ENCODE results near the gene IZUMO1. TPM values are rescaled to one million over a fixed set of nuclear protein-coding genes. Genes with fewer than 3 reads are reported as not detected.
A peak's percentile ranks its signal among the peaks of the same experiment; 100 is the strongest.

The IZUMO1 gene
- polyA plus RNA-seq, 2 of the 4 experiments (the other 2 are of a cell fraction) = not detected

DNA sequence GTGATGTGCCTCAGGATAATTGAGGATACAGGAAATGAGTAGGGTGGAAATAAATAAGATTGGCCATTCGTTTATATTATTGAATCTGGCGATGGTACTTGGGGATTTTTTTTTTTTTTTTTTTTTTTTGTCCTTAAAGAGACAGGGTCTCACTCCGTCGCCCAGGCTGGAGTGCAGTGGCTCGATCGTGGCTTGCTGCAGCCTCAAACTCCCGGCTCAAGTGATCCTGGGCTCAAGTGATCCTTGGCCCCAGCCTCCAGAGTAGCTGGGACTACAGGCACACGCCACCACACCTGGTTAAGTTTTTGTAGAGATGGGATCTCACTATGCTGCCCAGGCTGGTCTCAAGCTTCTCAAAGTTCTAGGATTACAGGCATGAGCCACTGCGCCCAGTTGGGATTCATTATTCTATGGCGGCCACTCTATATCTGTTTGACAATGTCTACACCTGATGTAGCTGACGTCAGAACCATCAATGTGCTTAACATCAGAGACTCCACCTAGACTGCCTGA lies 24.5 kb downstream of the IZUMO1 start:
- DNase-seq (ENCODE audit: low read depth in 1 of 2, low spot score in 1 of 2) = no peak
- H3K4me2 ChIP-seq = no peak overlapping the region
- WGBS (ENCODE audit: missing lambda C conversion rate) = 80% methylated on average over 11 of the region's 11 CpGs
- no peak overlapping the region for H3K4me3 ChIP-seq
- ATAC-seq = no peak
- TF ChIP-seq RCOR1 (IDR thresholded peaks at IDR 0.05; ENCODE audit: low read depth, low read length) (no peak), NFE2L2 (conservative IDR thresholded peaks at IDR 0.05; ENCODE audit: low read length) (no peak), FOSL2 (IDR thresholded peaks at IDR 0.05) (no peak), FOSL2 (CRISPR knock-in tag; IDR thresholded peaks at IDR 0.05) (no peak), RNF2 (IDR thresholded peaks at IDR 0.05; ENCODE audit: borderline replicate concordance, low read depth) (no peak), HDAC2 (IDR thresholded peaks at IDR 0.05) (no peak), NR3C1 (IDR thresholded peaks at IDR 0.05) (no peak), KDM5A (IDR thresholded peaks at IDR 0.05) (no peak), EHMT2 (IDR thresholded peaks at IDR 0.05; ENCODE audit: low read depth) (no peak), EP300 (IDR thresholded peaks at IDR 0.05) (no peak), ZNF302 (CRISPR knock-in tag; IDR thresholded peaks at IDR 0.05) (no peak), CBX8 (IDR thresholded peaks at IDR 0.05) (no peak), CHD2 (IDR thresholded peaks at IDR 0.05; ENCODE audit: low read length, partially characterized antibody) (no peak), SMC3 (IDR thresholded peaks at IDR 0.05) (no peak), HOXB5 (CRISPR knock-in tag; IDR thresholded peaks at IDR 0.05) (no peak), HOXB13 (CRISPR knock-in tag; IDR thresholded peaks at IDR 0.05; ENCODE audit: low read depth) (no peak)
- TF ChIP-seq, protein P1, sequence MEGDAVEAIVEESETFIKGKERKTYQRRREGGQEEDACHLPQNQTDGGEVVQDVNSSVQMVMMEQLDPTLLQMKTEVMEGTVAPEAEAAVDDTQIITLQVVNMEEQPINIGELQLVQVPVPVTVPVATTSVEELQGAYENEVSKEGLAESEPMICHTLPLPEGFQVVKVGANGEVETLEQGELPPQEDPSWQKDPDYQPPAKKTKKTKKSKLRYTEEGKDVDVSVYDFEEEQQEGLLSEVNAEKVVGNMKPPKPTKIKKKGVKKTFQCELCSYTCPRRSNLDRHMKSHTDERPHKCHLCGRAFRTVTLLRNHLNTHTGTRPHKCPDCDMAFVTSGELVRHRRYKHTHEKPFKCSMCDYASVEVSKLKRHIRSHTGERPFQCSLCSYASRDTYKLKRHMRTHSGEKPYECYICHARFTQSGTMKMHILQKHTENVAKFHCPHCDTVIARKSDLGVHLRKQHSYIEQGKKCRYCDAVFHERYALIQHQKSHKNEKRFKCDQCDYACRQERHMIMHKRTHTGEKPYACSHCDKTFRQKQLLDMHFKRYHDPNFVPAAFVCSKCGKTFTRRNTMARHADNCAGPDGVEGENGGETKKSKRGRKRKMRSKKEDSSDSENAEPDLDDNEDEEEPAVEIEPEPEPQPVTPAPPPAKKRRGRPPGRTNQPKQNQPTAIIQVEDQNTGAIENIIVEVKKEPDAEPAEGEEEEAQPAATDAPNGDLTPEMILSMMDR (IDR thresholded peaks at IDR 0.05) = no peak
- TF ChIP-seq, protein P2, sequence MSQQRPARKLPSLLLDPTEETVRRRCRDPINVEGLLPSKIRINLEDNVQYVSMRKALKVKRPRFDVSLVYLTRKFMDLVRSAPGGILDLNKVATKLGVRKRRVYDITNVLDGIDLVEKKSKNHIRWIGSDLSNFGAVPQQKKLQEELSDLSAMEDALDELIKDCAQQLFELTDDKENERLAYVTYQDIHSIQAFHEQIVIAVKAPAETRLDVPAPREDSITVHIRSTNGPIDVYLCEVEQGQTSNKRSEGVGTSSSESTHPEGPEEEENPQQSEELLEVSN (IDR thresholded peaks at IDR 0.05; ENCODE audit: borderline replicate concordance, low read depth) = no peak
- TF ChIP-seq, protein P3, sequence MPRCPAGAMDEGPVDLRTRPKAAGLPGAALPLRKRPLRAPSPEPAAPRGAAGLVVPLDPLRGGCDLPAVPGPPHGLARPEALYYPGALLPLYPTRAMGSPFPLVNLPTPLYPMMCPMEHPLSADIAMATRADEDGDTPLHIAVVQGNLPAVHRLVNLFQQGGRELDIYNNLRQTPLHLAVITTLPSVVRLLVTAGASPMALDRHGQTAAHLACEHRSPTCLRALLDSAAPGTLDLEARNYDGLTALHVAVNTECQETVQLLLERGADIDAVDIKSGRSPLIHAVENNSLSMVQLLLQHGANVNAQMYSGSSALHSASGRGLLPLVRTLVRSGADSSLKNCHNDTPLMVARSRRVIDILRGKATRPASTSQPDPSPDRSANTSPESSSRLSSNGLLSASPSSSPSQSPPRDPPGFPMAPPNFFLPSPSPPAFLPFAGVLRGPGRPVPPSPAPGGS (IDR thresholded peaks at IDR 0.05) = no peak
- TF ChIP-seq, protein P4, sequence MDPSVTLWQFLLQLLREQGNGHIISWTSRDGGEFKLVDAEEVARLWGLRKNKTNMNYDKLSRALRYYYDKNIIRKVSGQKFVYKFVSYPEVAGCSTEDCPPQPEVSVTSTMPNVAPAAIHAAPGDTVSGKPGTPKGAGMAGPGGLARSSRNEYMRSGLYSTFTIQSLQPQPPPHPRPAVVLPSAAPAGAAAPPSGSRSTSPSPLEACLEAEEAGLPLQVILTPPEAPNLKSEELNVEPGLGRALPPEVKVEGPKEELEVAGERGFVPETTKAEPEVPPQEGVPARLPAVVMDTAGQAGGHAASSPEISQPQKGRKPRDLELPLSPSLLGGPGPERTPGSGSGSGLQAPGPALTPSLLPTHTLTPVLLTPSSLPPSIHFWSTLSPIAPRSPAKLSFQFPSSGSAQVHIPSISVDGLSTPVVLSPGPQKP (IDR thresholded peaks at IDR 0.05; ENCODE audit: low read depth, low read length) = no peak
- TF ChIP-seq, protein P5, sequence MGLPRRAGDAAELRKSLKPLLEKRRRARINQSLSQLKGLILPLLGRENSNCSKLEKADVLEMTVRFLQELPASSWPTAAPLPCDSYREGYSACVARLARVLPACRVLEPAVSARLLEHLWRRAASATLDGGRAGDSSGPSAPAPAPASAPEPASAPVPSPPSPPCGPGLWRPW (IDR thresholded peaks at IDR 0.05) = no peak
- ChIA-PET CTCF (interaction anchor here (1.6 to 2.2 kb wide), 2 partner anchors 12 to 17 kb away, joined by 3 to 11 read pairs; no protein-coding TSS in a partner anchor), POLR2A (no interaction called here)
- peaks cover 13% of the 10 kb centered on the region for H3K4me1 ChIP-seq
- no peak for FAIRE-seq
- H3K9me3 ChIP-seq = no peaks in the 10 kb centered on the region
- H3K27ac ChIP-seq = no peak overlapping the region

DNA sequence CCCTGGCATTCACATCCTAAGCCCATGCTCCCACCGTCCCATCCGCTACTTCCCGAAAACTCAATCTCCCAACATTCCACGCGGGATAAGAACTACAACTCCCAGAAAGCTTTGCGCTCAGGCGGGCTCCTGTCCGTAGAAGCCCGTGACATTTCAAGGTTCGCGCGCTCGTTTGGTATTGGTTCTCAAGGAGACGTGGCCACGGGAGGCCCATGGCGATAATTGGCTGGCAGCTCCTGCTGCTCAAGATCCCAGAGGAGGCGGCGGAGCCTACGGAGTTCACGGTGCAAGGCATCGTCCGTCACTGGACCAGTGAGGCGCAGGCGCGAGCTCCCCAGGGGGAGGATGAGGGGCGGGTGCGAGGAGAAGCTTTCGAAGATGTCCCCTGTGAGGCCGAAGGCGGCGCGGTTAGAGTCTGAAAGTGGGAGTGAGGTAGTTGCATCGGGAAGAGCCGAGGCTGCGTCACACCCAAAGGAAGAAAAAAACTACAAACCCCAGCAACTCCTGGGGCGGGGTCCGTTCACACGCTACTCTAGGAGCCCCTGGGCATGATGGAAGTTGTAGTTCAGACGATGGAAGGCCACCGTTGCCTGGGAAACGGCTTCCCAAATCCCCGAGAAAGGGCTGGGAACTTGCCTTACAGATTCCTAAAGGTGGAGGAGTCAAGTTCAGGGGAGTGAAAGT lies 26.0 kb downstream of the IZUMO1 start:
- Histone ChIP-seq H3K27ac (peak overlapping the region; percentile 81 to 88), H3K4me2 (peak overlapping the region; percentile 80), H3K9me3 (no peaks in the 10 kb centered on the region), H3K4me1 (peaks cover 13% of the 10 kb centered on the region), H3K4me3 (peak overlapping the region; percentile 53)
- FAIRE-seq (peak; percentile 100), ATAC-seq (peak; percentile 92 to 95), DNase-seq (ENCODE audit: low read depth in 1 of 2, low spot score in 1 of 2) (peak; percentile 100)
- ChIA-PET CTCF (interaction anchor here (0.6 to 2.2 kb wide), 7 partner anchors 18 to 75 kb away, joined by 3 to 11 read pairs (median 4); partner anchors contain the start of gene CA11), POLR2A (interaction anchor here (0.6 to 1.7 kb wide), 10 partner anchors 14 to 357 kb away, joined by 3 to 10 read pairs (median 4); partner anchors contain the start of genes FTL, IZUMO1, SYNGR4 and TMEM143)
- WGBS (ENCODE audit: missing lambda C conversion rate) = 1% methylated on average over 42 of the region's 42 CpGs
- TF ChIP-seq KDM1A (IDR thresholded peaks at IDR 0.05; ENCODE audit: low read depth) (no peak), GATA3 (IDR thresholded peaks at IDR 0.05; ENCODE audit: borderline replicate concordance) (no peak; the same call in 1 of the 2 replicates), FOSB (CRISPR knock-in tag; IDR thresholded peaks at IDR 0.05) (no peak), EP300 (IDR thresholded peaks at IDR 0.05) (no peak), MAZ (IDR thresholded peaks at IDR 0.05; ENCODE audit: borderline replicate concordance, low read depth, low read length) (peak; percentile 86), ZFP36 (IDR thresholded peaks at IDR 0.05; ENCODE audit: borderline replicate concordance, partially characterized antibody) (no peak), EHF (CRISPR knock-in tag; IDR thresholded peaks at IDR 0.05) (no peak), POLR2AphosphoS2 (conservative IDR thresholded peaks at IDR 0.05; ENCODE audit: low read length) (no peak), BHLHE40 (IDR thresholded peaks at IDR 0.05; ENCODE audit: low read depth, low read length) (no peak), FOXS1 (CRISPR knock-in tag; IDR thresholded peaks at IDR 0.05) (no peak), NPAS2 (CRISPR knock-in tag; IDR thresholded peaks at IDR 0.05; ENCODE audit: borderline replicate concordance) (no peak), JUN (IDR thresholded peaks at IDR 0.05) (peak in 1 of 2 experiments; percentile 64; a peak in 2 of 5 replicates), MAFK (IDR thresholded peaks at IDR 0.05; ENCODE audit: partially characterized antibody) (no peak), CBX8 (IDR thresholded peaks at IDR 0.05) (no peak), HOXA7 (CRISPR knock-in tag; IDR thresholded peaks at IDR 0.05) (no peak)
- TF ChIP-seq, protein P2 (IDR thresholded peaks at IDR 0.05; ENCODE audit: borderline replicate concordance, low read depth) = peak; percentile 57; the same call in 1 of the 2 replicates
